H1 (cell line): Measurements from ENCODE around the gene KCNC3. TPM values are rescaled to one million over a fixed set of nuclear protein-coding genes. Genes with fewer than 3 reads are reported as not detected.
A peak's percentile ranks its signal among the peaks of the same experiment; 100 is the strongest.

Source experiments
- ASH2L ChIP-seq: fragments of 200-600, 300-600 bp; sonication (generic); IDR thresholded peaks from one replicate; pipeline ENCODE4 v1.7.1; 2017; ENCODE audit warnings: low read length
- BRCA1 ChIP-seq: IDR thresholded peaks from 2 replicates; pipeline ENCODE4 v1.6.1; 2012; ENCODE audit warnings: low read depth, low read length, improper control_type of control experiment
- CBX5 ChIP-seq: fragments of 300-800, 300-1000 bp; sonication (generic); IDR thresholded peaks from 2 replicates; pipeline ENCODE4 v1.7.1; 2016; ENCODE audit warnings: antibody characterized with exemption, low read length, low read depth
- CEBPB ChIP-seq: IDR thresholded peaks from 2 replicates; pipeline ENCODE4 v1.6.1; 2012; ENCODE audit warnings: low read depth, low read length
- CREB1 ChIP-seq: IDR thresholded peaks from 2 replicates; pipeline ENCODE4 v1.6.1; 2012; ENCODE audit warnings: inconsistent platforms
- EGR1 ChIP-seq: IDR thresholded peaks from 2 replicates; pipeline ENCODE4 v1.6.1; 2011; ENCODE audit warnings: low read depth, low read length, borderline replicate concordance
- FOSL1 ChIP-seq: IDR thresholded peaks from 2 replicates; pipeline ENCODE4 v1.6.1; 2011; ENCODE audit warnings: mild to moderate bottlenecking, low read depth, low read length, moderate library complexity; ENCODE audit not compliant: insufficient read depth
- HDAC2 ChIP-seq, 2 experiments: fragments of 300-600 bp in 1 of 2; sonication (generic) in 1 of 2; IDR thresholded peaks; 2 replicates each; pipeline ENCODE4 v1.6.1; 2011 to 2012; ENCODE audit warnings: low read depth in 2 of 2, low read length in 2 of 2, mild to moderate bottlenecking in 2 of 2, moderate library complexity in 2 of 2, borderline replicate concordance in 1 of 2, inconsistent platforms in 1 of 2
- JUN ChIP-seq: IDR thresholded peaks from 2 replicates; pipeline ENCODE4 v1.6.1; 2011; ENCODE audit warnings: low read depth, mild to moderate bottlenecking, improper control_type of control experiment, low read length
- JUND ChIP-seq: IDR thresholded peaks from 2 replicates; pipeline ENCODE4 v1.6.1; 2011; ENCODE audit warnings: mild to moderate bottlenecking, improper control_type of control experiment, low read length
- KDM1A ChIP-seq: fragments of 200-600, 300-600 bp; sonication (generic); IDR thresholded peaks from 2 replicates; pipeline ENCODE4 v1.7.1; 2016; ENCODE audit warnings: mild to moderate bottlenecking, low read length, borderline replicate concordance
- MAFK ChIP-seq: IDR thresholded peaks from 2 replicates; pipeline ENCODE4 v1.6.1; 2012; ENCODE audit warnings: low read depth, mild to moderate bottlenecking, improper control_type of control experiment, low read length
- NANOG ChIP-seq: IDR thresholded peaks from 2 replicates; pipeline ENCODE4 v1.6.1; 2011; ENCODE audit warnings: low read length, low read depth, mild to moderate bottlenecking, inconsistent platforms; ENCODE audit not compliant: insufficient read depth, poor library complexity, severe bottlenecking
- NRF1 ChIP-seq: IDR thresholded peaks from 2 replicates; pipeline ENCODE4 v1.6.1; 2011; ENCODE audit warnings: mild to moderate bottlenecking, low read depth, low read length, improper control_type of control experiment
- POLR2AphosphoS5 ChIP-seq: IDR thresholded peaks from 2 replicates; pipeline ENCODE4 v1.6.1; 2011; ENCODE audit warnings: low read depth, low read length
- POU5F1 ChIP-seq: IDR thresholded peaks from 2 replicates; pipeline ENCODE4 v1.6.1; 2011; ENCODE audit warnings: low read depth, mild to moderate bottlenecking, low read length, moderate library complexity
- SIRT6 ChIP-seq: IDR thresholded peaks from one replicate; pipeline ENCODE4 v1.7.1; 2012; ENCODE audit warnings: low read length, inconsistent platforms
- TAF1 ChIP-seq: IDR thresholded peaks from 2 replicates; pipeline ENCODE4 v1.6.1; 2011; ENCODE audit warnings: mild to moderate bottlenecking, low read depth, low read length
- polyA plus RNA-seq, 7 experiments: library from polyadenylated mRNA; depleted of rRNA in 3 of 7; stranded (reverse) in 5 of 7; unstranded in 2 of 7; fragments of >200 nt in 5 of 7; fragments of 200-250 nt in 2 of 7; gene quantifications; 1 replicate in 5 of 7; 2 replicates in 1 of 7; 4 replicates in 1 of 7; pipeline versions ENCODE4 v1.2.1 to v1.2.3, GENCODE V29; 2011 to 2013; ENCODE audit warnings: missing spikeins in 2 of 7, mixed read lengths in 2 of 7
- total RNA-seq: library from RNA; stranded (reverse); fragmentation: NEBNext Ultra II Directional; extraction: Animal tissue kit (Norgen Biotek cat#: 25700); gene quantifications from 2 replicates; pipeline ENCODE4 v1.2.1, GENCODE V29; 2021
- TF ChIP-seq, protein P1 (sequence below): IDR thresholded peaks from 2 replicates; pipeline ENCODE4 v1.6.1; 2011; ENCODE audit warnings: low read length, improper control_type of control experiment
- TF ChIP-seq, protein P2 (sequence below): IDR thresholded peaks from 2 replicates; pipeline ENCODE4 v1.6.1; 2012; ENCODE audit warnings: inconsistent platforms
- TF ChIP-seq, protein P3 (sequence below): IDR thresholded peaks from 2 replicates; pipeline ENCODE4 v1.6.1; 2012; ENCODE audit warnings: inconsistent platforms

KCNC3 gene
- total and polyA plus RNA-seq, 2 of the 8 experiments (the other 6 are each of a cell fraction or from before 2014, with no cell fraction given), result 3.9 to 7.2 TPM

DNA sequence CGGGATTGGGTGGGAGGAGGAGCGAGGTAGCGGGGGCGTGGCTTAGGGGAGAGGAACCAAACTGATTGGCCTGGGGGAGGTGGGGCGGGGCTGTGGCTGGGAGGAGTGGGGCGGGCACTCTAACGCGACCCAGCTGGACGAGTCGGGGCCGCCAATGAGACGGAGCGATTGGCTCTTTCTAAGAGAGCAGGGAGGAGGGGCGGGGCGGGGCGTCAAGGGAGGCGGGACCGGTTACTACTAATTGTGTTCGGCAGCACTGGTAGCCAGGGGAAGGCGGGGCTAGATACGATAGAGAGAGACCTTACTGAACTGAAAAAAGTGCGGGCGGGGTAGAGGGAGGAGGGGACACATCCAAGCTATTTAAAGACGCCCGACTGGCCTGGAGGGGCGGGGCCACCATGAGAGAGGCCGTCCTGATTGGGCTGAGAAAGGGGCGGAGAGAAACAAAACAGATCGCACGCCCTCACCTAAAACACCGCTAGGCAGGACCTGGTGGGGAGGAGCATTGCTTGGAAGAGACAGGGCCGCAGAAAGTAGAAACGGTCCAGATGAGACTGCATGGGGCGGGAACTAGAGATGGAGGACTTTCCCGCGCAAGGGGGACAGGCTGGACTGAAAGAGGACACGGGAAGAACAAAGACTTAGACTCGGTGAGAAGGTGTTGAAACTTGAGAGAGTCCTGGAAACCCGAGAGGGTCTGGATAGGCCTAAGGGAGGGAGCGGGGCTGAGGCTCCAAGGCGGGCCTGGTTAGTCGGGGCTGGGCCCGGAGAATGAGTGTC is at the start of gene KCNC3 (continued):
- TF ChIP-seq CBX5 (no peak), CREB1 (no peak), BRCA1 (no peak), TAF1 (peak; percentile 85), CEBPB (no peak), JUN (no peak), FOSL1 (no peak), EGR1 (no peak), KDM1A (peak; percentile 55; the same call in 1 of the 2 replicates), NANOG (no peak), NRF1 (no peak), HDAC2 (IDR thresholded peaks at IDR 0.05; ENCODE audit: borderline replicate concordance in 1 of 2, low read depth in 2 of 2, low read length in 2 of 2) (no peak), ASH2L (peak; percentile 21), POU5F1 (no peak), SIRT6 (no peak), POLR2AphosphoS5 (peak; percentile 85), MAFK (no peak), JUND (no peak)
- TF ChIP-seq, protein P1, sequence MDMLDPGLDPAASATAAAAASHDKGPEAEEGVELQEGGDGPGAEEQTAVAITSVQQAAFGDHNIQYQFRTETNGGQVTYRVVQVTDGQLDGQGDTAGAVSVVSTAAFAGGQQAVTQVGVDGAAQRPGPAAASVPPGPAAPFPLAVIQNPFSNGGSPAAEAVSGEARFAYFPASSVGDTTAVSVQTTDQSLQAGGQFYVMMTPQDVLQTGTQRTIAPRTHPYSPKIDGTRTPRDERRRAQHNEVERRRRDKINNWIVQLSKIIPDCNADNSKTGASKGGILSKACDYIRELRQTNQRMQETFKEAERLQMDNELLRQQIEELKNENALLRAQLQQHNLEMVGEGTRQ, result no peak
- TF ChIP-seq, protein P2, sequence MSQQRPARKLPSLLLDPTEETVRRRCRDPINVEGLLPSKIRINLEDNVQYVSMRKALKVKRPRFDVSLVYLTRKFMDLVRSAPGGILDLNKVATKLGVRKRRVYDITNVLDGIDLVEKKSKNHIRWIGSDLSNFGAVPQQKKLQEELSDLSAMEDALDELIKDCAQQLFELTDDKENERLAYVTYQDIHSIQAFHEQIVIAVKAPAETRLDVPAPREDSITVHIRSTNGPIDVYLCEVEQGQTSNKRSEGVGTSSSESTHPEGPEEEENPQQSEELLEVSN, result peak; percentile 68
- TF ChIP-seq, protein P3, sequence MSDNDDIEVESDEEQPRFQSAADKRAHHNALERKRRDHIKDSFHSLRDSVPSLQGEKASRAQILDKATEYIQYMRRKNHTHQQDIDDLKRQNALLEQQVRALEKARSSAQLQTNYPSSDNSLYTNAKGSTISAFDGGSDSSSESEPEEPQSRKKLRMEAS, result no peak
